Measurements from ENCODE around the gene RAD18.

DNA sequence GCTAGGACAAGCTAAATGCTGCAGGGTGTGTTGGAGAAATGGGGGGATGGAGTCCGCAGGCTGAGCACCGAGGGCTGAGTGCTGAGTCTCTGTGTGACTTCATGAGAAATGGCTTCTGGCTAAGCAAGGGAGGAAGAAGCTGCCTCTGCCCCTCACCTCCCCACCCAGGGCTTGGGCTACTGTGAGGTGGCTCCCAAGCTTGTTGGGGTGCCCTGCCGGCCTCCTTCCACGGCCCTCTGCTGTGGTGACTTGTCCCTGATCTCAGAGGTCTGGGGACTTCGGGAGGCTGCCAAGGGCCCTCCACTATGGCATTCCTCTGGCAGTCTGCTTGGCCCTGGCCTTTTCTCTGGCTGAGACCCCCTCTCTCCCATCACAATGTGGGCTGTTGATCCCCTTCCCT lies 30.1 kb upstream of the RAD18 start:
- TF ChIP-seq, protein P1, sequence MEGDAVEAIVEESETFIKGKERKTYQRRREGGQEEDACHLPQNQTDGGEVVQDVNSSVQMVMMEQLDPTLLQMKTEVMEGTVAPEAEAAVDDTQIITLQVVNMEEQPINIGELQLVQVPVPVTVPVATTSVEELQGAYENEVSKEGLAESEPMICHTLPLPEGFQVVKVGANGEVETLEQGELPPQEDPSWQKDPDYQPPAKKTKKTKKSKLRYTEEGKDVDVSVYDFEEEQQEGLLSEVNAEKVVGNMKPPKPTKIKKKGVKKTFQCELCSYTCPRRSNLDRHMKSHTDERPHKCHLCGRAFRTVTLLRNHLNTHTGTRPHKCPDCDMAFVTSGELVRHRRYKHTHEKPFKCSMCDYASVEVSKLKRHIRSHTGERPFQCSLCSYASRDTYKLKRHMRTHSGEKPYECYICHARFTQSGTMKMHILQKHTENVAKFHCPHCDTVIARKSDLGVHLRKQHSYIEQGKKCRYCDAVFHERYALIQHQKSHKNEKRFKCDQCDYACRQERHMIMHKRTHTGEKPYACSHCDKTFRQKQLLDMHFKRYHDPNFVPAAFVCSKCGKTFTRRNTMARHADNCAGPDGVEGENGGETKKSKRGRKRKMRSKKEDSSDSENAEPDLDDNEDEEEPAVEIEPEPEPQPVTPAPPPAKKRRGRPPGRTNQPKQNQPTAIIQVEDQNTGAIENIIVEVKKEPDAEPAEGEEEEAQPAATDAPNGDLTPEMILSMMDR (IDR thresholded peaks at IDR 0.05) = no peak
- TF ChIP-seq POLR2A (IDR thresholded peaks at IDR 0.05) (no peak), POLR2AphosphoS5 (IDR thresholded peaks at IDR 0.05) (no peak)
